DOHH2 (cell line): ENCODE results near the gene POLR3F.

Experiments
- EZH2phosphoT487 ChIP-seq: fragments of 200-600 bp; sonication (generic); IDR thresholded peaks from 2 replicates; pipeline ENCODE4 v1.6.1; 2017; ENCODE audit warnings: borderline replicate concordance, mild to moderate bottlenecking, antibody characterized with exemption, low read length, moderate library complexity, mixed read lengths
- TF ChIP-seq, protein P1 (sequence below): fragments of 200-600 bp; sonication (generic); IDR thresholded peaks from one replicate; pipeline ENCODE4 v1.5.1; 2014; ENCODE audit warnings: antibody characterized with exemption, mild to moderate bottlenecking, low read depth, low read length; ENCODE audit not compliant: poor library complexity, severe bottlenecking

DNA sequence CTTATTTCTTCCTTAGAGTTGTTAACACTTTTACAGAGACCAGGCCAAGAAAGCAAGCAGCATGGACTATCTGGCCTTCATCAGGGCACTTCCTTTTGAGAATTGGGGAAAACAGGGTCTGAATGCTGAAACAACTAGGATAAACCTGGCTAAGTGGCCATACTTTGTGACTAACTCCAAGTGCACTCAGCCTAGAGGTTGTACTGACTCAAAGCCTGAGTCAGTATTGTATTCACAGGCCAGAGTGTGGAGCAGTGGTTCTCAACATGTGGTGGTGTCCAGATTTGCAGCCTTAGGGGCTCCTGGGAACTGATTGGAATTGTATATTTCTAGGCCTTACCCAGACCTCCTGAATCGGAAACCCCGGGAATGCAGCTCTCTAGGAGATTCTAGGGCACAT, 60.6 kb downstream of the POLR3F start:
- TF ChIP-seq, protein P1, sequence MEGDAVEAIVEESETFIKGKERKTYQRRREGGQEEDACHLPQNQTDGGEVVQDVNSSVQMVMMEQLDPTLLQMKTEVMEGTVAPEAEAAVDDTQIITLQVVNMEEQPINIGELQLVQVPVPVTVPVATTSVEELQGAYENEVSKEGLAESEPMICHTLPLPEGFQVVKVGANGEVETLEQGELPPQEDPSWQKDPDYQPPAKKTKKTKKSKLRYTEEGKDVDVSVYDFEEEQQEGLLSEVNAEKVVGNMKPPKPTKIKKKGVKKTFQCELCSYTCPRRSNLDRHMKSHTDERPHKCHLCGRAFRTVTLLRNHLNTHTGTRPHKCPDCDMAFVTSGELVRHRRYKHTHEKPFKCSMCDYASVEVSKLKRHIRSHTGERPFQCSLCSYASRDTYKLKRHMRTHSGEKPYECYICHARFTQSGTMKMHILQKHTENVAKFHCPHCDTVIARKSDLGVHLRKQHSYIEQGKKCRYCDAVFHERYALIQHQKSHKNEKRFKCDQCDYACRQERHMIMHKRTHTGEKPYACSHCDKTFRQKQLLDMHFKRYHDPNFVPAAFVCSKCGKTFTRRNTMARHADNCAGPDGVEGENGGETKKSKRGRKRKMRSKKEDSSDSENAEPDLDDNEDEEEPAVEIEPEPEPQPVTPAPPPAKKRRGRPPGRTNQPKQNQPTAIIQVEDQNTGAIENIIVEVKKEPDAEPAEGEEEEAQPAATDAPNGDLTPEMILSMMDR = no peak
- no peak for TF ChIP-seq EZH2phosphoT487
